Kidney epithelial cell (primary cell): Measurements from ENCODE around the gene GPR152. TPM values are rescaled to one million over a fixed set of nuclear protein-coding genes. Genes with fewer than 3 reads are reported as not detected.

Source experiments
- DNase-seq: peaks from one replicate; pipeline ENCODE4 v3.0.0-alpha.2; 2010; ENCODE audit warnings: low read depth
- H3K27me3 ChIP-seq: 2 replicates; pipeline ENCODE4 v1.6.0; 2011; ENCODE audit warnings: low read length; ENCODE audit not compliant: control insufficient read depth, insufficient read depth
- H3K36me3 ChIP-seq: 2 replicates; pipeline ENCODE4 v1.5.1; 2011; ENCODE audit warnings: low read length; ENCODE audit not compliant: control insufficient read depth, insufficient read depth
- H3K4me3 ChIP-seq: 2 replicates; pipeline ENCODE4 v1.5.1; 2011; ENCODE audit warnings: low read depth, mild to moderate bottlenecking, control low read depth, low read length
- CTCF ChIP-seq: IDR thresholded peaks from 2 replicates; pipeline ENCODE4 v1.5.1; 2011; ENCODE audit warnings: mild to moderate bottlenecking, moderate library complexity, low read length, control low read depth, inconsistent platforms; ENCODE audit not compliant: insufficient read depth, poor library complexity, severe bottlenecking
- total RNA-seq: library from RNA; depleted of rRNA; stranded (reverse); fragments of >200 nt; gene quantifications from 2 replicates; pipeline ENCODE4 v1.2.3, GENCODE V29; 2015

GPR152 gene
- not detected in 2 replicates for total RNA-seq

GRCh38 chr11:67452141-67452952 is at the start of gene GPR152:
GPR152 (minus strand) TSS chr11:67452729; CDS start chr11:67452724, 5 bp downstream.
- Histone ChIP-seq H3K4me3 (no peak within 1 kb of the TSS), H3K36me3 (no peaks in the 10 kb centered on the region), H3K27me3 (peaks cover 4% of the 10 kb centered on the region)
- DNase-seq, result no peak
- no peak for TF ChIP-seq CTCF

- H3K27me3 ChIP-seq, result no peaks in the 10 kb centered on the region
- no peak for DNase-seq
- peaks cover 7% of the 10 kb centered on the region for H3K36me3 ChIP-seq
- TF ChIP-seq CTCF, result no peak
- no peak overlapping the region for H3K4me3 ChIP-seq
These were observed 49.3 kb upstream of the GPR152 start for GRCh38 chr11:67501854-67502253.

- Histone ChIP-seq H3K4me3 (no peak overlapping the region), H3K36me3 (peaks cover 7% of the 10 kb centered on the region), H3K27me3 (no peaks in the 10 kb centered on the region)
- TF ChIP-seq CTCF, result no peak
- DNase-seq, result no peak
These were observed 48.5 kb upstream of the GPR152 start for GRCh38 chr11:67500831-67501715.

- Histone ChIP-seq H3K27me3 (no peaks in the 10 kb centered on the region), H3K36me3 (peaks cover 7% of the 10 kb centered on the region), H3K4me3 (no peak overlapping the region)
- no peak for TF ChIP-seq CTCF
- no peak for DNase-seq
These were observed 47.9 kb upstream of the GPR152 start for GRCh38 chr11:67500484-67500821.

- no peak for DNase-seq
- Histone ChIP-seq H3K27me3 (no peaks in the 10 kb centered on the region), H3K4me3 (no peak overlapping the region), H3K36me3 (peaks cover 7% of the 10 kb centered on the region)
- TF ChIP-seq CTCF, result no peak
These were observed 47.4 kb upstream of the GPR152 start for GRCh38 chr11:67499808-67500483.
